HG03432 (cell line): ENCODE results near the gene CETP.

ENCODE experiments used
- ATAC-seq: cut with Tn5 transposase; IDR thresholded peaks from one replicate; pipeline ENCODE4 v1.9.1; 2021; ENCODE audit warnings: mild to moderate bottlenecking, moderate library complexity; ENCODE audit not compliant: unreplicated experiment

Gene CETP

DNA sequence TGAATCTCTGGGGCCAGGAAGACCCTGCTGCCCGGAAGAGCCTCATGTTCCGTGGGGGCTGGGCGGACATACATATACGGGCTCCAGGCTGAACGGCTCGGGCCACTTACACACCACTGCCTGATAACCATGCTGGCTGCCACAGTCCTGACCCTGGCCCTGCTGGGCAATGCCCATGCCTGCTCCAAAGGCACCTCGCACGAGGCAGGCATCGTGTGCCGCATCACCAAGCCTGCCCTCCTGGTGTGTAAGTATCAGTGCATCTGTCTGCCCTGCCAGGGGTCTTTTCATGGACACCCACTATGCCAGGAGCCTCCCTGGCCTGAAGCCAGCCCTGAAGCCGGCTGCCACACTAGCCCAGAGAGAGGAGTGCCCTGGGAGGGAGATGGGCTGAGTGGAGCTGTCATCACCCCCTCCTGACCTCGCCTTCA is at the start of gene CETP:
Gene CETP, plus strand, starts transcription at position 100 of the 431 bp plus-strand sequence. Its CDS starts 30 bp downstream, at position 130.
- no peak for ATAC-seq

DNA sequence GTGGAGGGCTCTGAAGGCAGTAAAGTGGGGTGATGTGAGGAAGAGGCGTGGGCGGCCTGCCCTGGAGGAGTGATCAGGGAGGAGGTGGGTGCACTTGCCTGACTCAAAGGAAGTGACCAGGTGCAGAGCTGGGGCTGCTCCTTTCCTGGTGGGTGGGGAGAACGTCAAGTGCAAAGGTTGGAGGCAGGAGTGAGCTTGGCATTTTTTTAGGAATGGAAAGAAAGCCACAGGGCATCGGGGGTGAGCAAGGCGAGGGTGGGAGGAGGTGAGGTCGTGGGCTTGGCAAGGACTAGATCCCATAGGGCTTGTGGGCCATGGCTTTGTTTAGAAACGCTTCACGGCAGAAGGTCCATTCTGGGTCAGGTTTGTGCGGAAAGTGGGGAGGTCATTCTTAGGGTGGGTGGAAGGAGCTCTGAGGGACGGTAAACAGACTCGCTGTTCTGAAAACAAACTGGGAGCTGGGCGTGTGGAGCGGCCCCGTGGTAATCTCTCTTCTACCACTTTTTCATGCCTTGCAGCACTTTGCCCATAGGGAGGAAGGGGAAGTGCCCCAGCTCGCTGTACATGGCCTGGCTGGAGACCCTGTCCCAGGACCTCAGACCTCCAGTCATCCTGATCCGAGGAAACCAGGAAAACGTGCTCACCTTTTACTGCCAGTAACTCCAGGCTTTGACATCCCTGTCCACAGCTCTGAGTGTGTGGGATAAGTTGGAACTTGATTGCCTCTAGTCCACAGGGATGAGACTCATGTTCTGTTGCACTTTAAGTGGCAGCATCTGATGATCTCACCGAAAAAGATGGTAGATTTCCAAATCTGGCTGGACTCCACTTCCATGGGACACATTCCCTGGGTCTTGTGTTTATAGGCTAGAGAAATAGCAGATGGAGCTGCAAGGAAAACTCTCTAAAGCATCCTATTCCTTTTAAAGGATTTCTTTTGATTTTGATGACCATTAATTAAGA is 48.7 kb upstream of the CETP start:
- no peak for ATAC-seq

- no peak for ATAC-seq
Observed at GRCh38 chr16:56914896-56915295, 46.9 kb upstream of the CETP start.

- no peak for ATAC-seq
Observed at GRCh38 chr16:56915336-56916119, 46.2 kb upstream of the CETP start.

DNA sequence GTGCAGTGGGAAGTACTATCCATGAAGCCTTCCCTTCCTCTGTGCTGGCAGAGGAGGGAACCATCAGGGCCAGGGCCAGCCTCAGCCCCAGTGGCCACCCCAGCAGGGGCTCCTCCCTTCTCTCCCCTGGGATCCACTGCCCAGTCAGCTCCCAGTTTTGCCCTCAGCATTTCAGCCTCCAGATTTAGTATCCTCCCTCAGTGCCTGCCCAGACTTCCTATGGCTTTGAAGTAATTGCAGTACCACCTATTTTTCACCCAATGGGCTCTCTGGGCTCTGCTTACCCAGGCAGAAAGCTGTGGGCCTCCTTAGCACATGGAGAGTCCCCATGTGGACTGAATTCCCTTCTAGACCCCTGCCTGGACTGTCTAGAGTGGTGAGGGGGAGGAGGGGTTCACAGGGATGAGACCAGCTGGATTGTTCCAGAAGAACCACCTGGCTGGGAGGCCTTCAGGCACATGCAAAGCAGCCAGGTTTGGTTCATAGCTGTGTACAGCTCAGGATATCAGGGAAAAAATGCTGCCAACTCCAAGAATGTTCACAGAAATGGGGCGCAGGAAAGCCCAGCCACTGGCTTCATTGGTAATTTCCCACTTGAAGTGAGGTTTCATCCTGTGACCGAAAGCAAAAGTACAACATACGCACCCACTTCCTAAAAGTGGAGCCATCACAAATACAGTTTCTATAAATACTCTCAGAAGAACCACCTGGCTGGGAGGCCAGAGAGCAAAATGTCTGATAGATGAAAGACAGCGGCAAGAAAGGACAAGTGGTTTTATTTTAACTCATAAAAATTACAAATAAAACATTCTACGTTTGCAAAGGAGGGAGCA is 45.0 kb upstream of the CETP start:
- ATAC-seq: peak; percentile 78

- no peak for ATAC-seq
Observed at GRCh38 chr16:56918467-56919012, 43.2 kb upstream of the CETP start.

DNA sequence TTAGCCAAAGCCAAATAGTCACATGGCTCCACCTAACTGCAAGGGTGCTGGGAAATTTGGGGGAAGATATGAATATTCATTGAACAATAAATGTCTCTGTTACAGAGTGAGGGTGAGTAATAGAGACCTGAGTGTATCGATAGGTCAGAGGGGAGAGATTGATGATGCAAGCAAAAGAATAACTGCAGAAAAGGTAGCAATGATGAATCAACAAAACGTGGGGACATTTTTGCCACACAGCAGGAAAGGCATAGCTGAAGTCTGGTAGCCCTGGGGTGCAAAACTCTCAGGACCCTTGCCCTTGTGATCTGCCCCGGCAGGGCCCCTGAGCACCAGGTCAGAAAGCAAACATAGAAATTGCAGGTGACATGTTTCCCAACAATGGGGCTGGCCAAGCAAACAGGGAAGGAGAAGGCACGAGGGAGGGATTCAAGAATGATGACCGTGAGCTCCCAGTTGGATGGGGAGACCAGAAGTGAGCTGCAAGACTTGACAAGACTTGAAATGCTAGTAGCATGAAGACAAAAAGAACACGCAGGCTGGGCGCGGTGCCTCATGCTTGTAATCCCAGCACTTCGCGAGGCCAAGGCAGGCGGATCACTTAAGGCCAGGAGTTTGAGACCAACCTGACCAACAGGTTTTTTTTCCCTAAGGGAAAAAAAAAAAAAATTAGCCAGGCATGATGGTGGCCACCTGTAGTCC is 42.5 kb upstream of the CETP start:
- no peak for ATAC-seq

DNA sequence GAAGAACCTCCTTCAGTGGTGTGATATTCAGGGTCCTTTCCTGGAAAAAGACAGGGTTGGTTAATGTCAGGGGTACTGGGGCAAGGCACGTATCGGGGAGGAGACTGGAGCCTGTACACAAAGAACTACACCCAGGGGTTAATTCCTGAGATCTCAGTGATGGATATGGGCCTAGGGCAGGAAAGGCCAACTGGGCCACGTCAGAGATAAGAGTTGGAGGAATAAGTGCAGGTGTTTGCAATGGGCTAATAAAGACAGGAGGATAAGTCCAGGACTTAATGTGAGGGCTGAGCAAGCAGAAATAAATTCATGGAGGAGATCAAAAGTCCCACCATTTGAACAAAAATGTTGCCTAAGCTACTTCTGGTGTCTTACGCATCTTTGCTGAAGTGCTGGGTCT is 40.2 kb upstream of the CETP start:
- no peak for ATAC-seq

DNA sequence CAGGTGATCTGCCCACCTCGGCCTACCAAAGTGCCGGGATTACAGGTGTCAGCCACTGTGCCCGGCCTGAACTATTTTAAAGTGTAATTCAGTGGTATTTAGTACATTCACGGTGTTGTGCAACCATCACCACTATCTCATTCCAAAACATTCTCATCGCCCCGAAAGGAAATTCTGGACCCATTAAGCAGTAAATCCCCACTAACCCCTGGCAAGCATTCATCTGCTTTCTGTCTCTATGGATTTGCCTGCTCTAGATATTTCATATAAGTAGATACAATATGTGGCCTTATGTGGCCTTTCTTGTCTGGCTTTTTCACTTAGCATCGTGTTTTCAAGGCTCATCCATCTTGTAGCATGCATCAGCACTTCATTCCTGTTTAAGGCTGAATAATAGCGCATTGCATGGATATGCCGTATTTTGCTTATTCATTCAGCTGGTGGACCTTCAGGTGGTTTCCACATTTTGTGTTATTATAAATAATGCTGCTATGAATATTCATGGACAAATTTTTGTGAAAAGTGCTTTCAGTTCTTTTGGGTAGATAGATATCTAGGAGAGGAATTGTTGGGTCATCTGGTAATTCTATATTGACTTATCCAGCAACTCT is 38.2 kb upstream of the CETP start:
- ATAC-seq: no peak

GRCh38 chr16:56927471-56927870 is 34.3 kb upstream of the CETP start:
- ATAC-seq: no peak

DNA sequence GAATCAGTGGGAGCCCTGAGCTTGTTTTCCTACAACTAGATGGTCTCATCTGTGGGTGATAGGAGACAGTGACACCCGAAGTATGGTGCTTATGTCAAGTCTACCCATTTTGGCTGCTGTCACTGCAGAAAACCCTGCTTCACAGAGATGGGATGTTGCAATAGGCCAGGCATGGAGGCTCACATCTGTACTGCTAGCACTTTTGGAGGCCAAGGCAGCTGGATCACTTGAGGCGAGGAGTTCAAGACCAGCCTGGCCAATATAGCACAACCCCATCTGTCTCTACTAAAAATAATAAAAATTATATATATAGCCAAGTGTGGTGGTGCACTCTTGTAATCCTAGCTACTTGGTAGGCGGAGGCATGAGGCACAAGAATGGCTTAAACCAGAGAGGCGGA is 32.1 kb upstream of the CETP start:
- no peak for ATAC-seq

DNA sequence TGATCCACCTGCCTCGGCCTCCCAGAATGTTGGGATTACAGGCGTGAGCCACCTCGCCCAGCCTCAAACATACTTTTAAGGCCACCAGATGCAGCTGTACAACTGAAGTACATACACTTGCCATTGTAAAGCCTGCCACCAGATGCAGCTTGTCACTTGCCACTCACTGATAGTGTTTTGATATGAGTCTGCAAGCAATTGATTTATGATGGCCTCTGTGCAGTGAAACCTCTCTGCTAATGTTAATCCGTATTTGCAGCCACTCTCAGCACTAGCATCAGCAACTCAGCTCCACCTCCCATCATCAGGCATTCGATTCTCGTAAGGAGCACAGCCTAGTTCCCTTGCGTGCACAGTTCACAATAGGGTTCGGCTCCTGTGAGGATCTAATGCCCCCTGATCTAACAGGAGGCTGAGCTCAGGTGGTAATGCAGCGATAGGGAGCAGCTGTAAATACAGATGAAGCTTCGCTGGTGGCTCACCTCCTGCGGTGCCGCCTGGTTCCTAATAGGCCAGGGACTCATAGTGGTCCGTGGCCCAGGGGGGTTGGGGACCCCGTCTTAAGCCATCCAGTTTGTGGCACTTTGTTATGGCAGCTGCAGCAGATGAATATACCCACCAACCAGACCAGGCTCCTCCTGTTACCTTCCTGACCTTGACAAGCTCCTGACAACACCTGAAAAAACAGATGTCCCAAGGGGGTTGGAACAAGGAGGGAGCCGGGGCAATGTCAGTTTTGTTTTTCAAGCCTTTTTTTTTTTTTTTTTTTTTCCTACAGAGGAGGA is 31.1 kb upstream of the CETP start:
- no peak for ATAC-seq

DNA sequence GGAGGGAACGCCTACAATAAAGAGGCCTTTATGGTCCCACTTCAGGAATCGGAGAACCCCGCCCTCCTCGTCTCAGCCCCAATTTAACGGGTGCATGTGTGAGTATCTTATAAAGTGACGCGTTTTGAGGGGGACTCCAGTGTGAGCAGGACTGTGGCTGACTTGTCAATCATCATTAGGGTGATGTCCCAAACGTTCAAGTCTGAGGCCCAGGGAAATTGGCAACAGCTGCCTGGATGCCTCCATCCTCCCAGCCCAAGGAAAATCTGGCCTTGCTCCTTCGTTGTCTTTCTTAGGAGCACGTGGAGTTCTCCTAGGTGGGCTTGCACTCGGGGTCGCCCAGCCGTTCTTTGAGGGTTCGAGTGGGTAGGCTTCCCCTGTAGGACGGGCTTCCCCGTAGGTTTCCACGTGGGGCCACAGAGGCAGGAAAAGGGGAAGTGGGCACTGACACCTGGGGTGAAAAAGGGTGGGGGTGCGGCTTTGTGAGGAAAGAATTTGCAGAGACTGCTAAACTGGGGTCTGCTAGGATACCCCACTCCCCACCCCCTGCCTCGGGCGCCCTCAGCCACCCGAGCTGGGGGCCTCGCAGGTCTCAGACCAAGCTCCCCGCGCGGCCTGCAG is 30.4 kb upstream of the CETP start:
- ATAC-seq: peak; percentile 41

- ATAC-seq: peak; percentile 88
Observed at GRCh38 chr16:56931892-56932720, 29.6 kb upstream of the CETP start, which contains the start of gene HERPUD1. Gene HERPUD1, plus strand, starts transcription at chr16:56932142. Its CDS starts 103 bp downstream, at chr16:56932245.

DNA sequence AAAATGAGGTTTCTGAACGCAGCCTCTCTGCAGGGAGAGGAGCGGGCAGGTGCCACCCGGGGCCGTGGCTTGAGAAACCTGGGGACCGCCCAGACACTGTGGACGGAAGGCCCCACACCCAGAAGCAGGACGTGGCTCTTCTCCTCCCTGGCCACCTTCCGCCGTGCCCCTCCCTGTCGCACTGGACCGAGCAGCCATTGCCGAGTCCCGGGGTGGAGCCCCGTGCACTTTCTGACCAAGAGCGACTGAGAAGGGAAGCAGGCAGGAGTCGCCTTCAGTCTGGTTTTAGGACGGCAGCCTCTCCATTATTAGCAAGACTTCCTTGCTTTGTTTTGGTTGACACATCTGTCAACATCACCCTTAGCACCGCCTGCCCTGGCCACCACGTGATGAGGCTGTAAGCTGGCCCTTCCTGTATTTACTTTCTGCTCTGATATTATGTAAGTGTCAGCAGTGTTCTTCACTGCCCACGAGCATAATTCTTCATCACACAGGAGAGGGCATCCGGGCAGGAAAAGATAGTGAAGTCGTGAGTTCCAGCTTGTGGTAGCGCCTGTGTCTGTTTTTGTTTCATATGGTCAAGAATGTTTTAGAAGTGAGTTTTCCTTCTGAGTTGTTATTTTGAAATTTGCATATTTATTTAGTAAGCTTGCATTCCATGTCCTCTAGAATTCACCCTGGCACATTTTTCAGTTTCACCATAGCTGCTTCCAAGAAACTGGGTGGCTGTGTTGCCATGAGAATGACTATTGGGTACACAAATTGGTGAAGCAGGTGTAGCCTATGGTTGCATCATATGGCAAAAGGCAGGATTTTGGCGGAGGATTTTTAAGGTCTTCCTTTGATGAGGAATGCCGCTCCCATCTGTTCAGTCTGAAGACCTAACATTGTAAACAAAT is 28.8 kb upstream of the CETP start:
- ATAC-seq: peak; percentile 7

- no peak for ATAC-seq
Observed at GRCh38 chr16:56933828-56934598, 27.7 kb upstream of the CETP start.
